ENCODE data around the gene GREB1L. TPM values are rescaled to one million over a fixed set of nuclear protein-coding genes. Genes with fewer than 3 reads are reported as not detected.
"Not testable (repeated sequence)": the region's sequence is repeated elsewhere in the genome, so short reads cannot be mapped to it uniquely, and the experiment has no call there.

Gene GREB1L
- total RNA-seq, 2 donors from 2014 or later, result 0.20 to 0.58 TPM

GRCh38 chr18:21369146-21369545 is 127.1 kb downstream of the GREB1L start:
- Histone ChIP-seq H3K9me3 (no peaks in the 10 kb centered on the region), H3K27ac (no peak overlapping the region), H3K36me3 (no peaks in the 10 kb centered on the region), H3K4me1 (no peaks in the 10 kb centered on the region), H3K27me3 (no peaks in the 10 kb centered on the region), H3K9ac (ENCODE audit: low read depth in 2 of 2, low read length in 2 of 2) (no peak overlapping the region), H3K4me3 (no peak overlapping the region)
- TF ChIP-seq CTCF (IDR thresholded peaks at IDR 0.05), result no peak
- intact Hi-C loops (cut with DNase I), result no loop called here
- no peak for DNase-seq

- H3K4me3 ChIP-seq; intact Hi-C loops (cut with DNase I); H3K27ac ChIP-seq; H3K4me1 ChIP-seq; H3K9ac ChIP-seq (ENCODE audit: low read depth in 2 of 2, low read length in 2 of 2); H3K9me3 ChIP-seq; H3K36me3 ChIP-seq; H3K27me3 ChIP-seq; DNase-seq: not testable (repeated sequence)
These were observed 127.6 kb downstream of the GREB1L start for GRCh38 chr18:21369597-21369996.

- H3K27me3 ChIP-seq, result no peaks in the 10 kb centered on the region
- no peaks in the 10 kb centered on the region for H3K9me3 ChIP-seq
- no peaks in the 10 kb centered on the region for H3K4me1 ChIP-seq
- no peak overlapping the region for H3K27ac ChIP-seq
- no peak for TF ChIP-seq CTCF (IDR thresholded peaks at IDR 0.05)
- DNase-seq, result no peak
- intact Hi-C loops (cut with DNase I), result no loop called here
- H3K36me3 ChIP-seq, result no peaks in the 10 kb centered on the region
- H3K9ac ChIP-seq (ENCODE audit: low read depth in 2 of 2, low read length in 2 of 2), result no peak overlapping the region
- no peak overlapping the region for H3K4me3 ChIP-seq
These were observed 141.0 kb downstream of the GREB1L start for GRCh38 chr18:21383031-21383430.

- H3K27ac ChIP-seq, result no peak overlapping the region
- no peaks in the 10 kb centered on the region for H3K27me3 ChIP-seq
- intact Hi-C loops (cut with DNase I), result no loop called here
- H3K9ac ChIP-seq (ENCODE audit: low read depth in 2 of 2, low read length in 2 of 2), result no peak overlapping the region
- TF ChIP-seq CTCF (IDR thresholded peaks at IDR 0.05), result no peak
- DNase-seq, result no peak
- no peaks in the 10 kb centered on the region for H3K36me3 ChIP-seq
- H3K4me1 ChIP-seq, result no peaks in the 10 kb centered on the region
- H3K4me3 ChIP-seq, result no peak overlapping the region
- H3K9me3 ChIP-seq, result no peaks in the 10 kb centered on the region
These were observed 144.7 kb downstream of the GREB1L start for GRCh38 chr18:21386523-21387240.

- H3K9me3 ChIP-seq, result no peaks in the 10 kb centered on the region
- no peak overlapping the region for H3K9ac ChIP-seq (ENCODE audit: low read depth in 2 of 2, low read length in 2 of 2)
- H3K4me3 ChIP-seq, result no peak overlapping the region
- no peak for DNase-seq
- H3K36me3 ChIP-seq, result no peaks in the 10 kb centered on the region
- TF ChIP-seq CTCF (IDR thresholded peaks at IDR 0.05), result no peak
- no peaks in the 10 kb centered on the region for H3K27me3 ChIP-seq
- intact Hi-C loops (cut with DNase I), result no loop called here
- H3K4me1 ChIP-seq, result no peaks in the 10 kb centered on the region
- H3K27ac ChIP-seq, result no peak overlapping the region
These were observed 145.9 kb downstream of the GREB1L start for GRCh38 chr18:21387886-21388285.

- Histone ChIP-seq H3K27me3 (no peaks in the 10 kb centered on the region), H3K4me1 (no peaks in the 10 kb centered on the region), H3K9me3 (no peaks in the 10 kb centered on the region), H3K9ac (ENCODE audit: low read depth in 2 of 2, low read length in 2 of 2) (no peak overlapping the region), H3K27ac (no peak overlapping the region), H3K4me3 (no peak overlapping the region), H3K36me3 (no peaks in the 10 kb centered on the region)
- no peak for DNase-seq
- no peak for TF ChIP-seq CTCF (IDR thresholded peaks at IDR 0.05)
- intact Hi-C loops (cut with DNase I), result no loop called here
These were observed 147.3 kb downstream of the GREB1L start for GRCh38 chr18:21389283-21389682.

All from colonic mucosa (tissue), 4 donors.